Measurements from ENCODE around the gene PLCG1. TPM values are rescaled to one million over a fixed set of nuclear protein-coding genes. Genes with fewer than 3 reads are reported as not detected.
"Not testable (repeated sequence)": the region's sequence is repeated elsewhere in the genome, so short reads cannot be mapped to it uniquely, and the experiment has no call there.

The PLCG1 gene
- total and polyA plus RNA-seq, 2 donors from 2014 or later, result 12.5 to 117 TPM

DNA sequence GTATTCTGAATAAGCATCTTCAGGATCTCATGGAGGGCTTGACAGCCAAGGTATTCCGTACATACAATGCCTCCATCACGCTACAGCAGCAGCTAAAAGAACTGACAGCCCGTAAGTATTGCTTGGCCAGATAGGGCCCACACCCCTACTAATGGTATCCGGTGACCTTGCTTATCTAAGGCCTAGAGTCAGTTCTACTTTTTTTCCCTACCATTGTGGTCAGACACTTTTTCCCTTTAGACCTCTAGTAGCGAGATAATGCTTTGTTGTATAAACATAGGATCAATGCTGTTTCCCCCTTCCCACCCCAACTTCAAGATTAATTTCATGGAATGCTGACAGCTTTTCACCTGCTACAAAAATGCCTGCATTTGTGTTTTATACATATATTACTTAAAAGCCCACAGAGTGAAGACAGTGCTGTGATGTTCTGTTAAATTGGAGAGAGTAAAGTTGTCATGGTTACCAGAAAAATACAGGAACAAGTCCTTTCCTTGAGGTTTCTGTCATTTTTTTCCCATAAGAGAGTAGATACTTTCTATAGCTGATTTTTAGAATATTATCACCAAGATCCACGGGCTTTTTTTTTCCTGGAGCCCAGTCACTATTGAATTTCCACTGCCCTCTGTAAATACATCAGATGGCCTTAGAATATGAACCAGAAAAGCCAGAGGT is 20.9 kb upstream of the PLCG1 start:
- H3K9ac ChIP-seq (ENCODE audit: low read length in 3 of 3), result no peak overlapping the region
- no peak overlapping the region for H3K4me3 ChIP-seq (ENCODE audit: low read length in 3 of 3)
- FAIRE-seq (no peak), DNase-seq (no peak)
- H3K27ac ChIP-seq (ENCODE audit: low read depth in 2 of 2, low read length in 2 of 2), result no peak overlapping the region
- H3K9me3 ChIP-seq (ENCODE audit: control insufficient read depth in 2 of 3, insufficient read depth in 1 of 3, low read length in 3 of 3), result no peaks in the 10 kb centered on the region
- TF ChIP-seq CTCF (IDR thresholded peaks at IDR 0.05; ENCODE audit: borderline replicate concordance, extremely low read depth, insufficient read depth), result no peak
- H3K36me3 ChIP-seq (ENCODE audit: control insufficient read depth in 2 of 3, insufficient read depth in 3 of 3, low read length in 3 of 3), result peaks cover 23 to 65% (median 40%) of the 10 kb centered on the region in 3 donors
- intact Hi-C loops (cut with DNase I), result no loop called here
- H3K4me1 ChIP-seq (ENCODE audit: control insufficient read depth in 2 of 3, insufficient read depth in 2 of 3, low read depth in 1 of 3, low read length in 3 of 3), result no peaks in the 10 kb centered on the region
- no peaks in the 10 kb centered on the region for H3K27me3 ChIP-seq (ENCODE audit: control insufficient read depth, insufficient read depth, low read length)

DNA sequence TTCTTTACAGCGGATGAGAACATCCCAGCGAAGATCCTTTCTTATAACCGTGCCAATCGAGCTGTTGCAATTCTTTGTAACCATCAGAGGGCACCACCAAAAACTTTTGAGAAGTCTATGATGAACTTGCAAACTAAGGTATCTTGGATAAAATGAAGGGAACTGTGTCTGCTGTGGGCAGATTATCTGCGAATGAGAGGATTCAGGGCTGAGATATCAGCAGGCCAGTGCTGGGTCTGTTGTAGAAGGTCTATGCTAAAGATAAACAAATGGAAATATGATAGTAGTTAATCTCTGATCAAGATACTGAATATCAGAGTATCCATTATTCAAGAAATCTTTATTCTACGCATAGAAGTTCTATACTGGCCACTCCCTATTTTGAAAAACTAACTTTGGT is 19.2 kb upstream of the PLCG1 start:
- H3K4me3 ChIP-seq (ENCODE audit: low read length in 3 of 3); DNase-seq; intact Hi-C loops (cut with DNase I); H3K9me3 ChIP-seq (ENCODE audit: control insufficient read depth in 2 of 3, insufficient read depth in 1 of 3, low read length in 3 of 3); H3K27me3 ChIP-seq (ENCODE audit: control insufficient read depth, insufficient read depth, low read length); H3K4me1 ChIP-seq (ENCODE audit: control insufficient read depth in 2 of 3, insufficient read depth in 2 of 3, low read depth in 1 of 3, low read length in 3 of 3); H3K27ac ChIP-seq (ENCODE audit: low read depth in 2 of 2, low read length in 2 of 2); H3K9ac ChIP-seq (ENCODE audit: low read length in 3 of 3); FAIRE-seq: not testable (repeated sequence)
- H3K36me3 ChIP-seq (ENCODE audit: control insufficient read depth in 2 of 3, insufficient read depth in 3 of 3, low read length in 3 of 3), result peaks cover 23 to 77% (median 49%) of the 10 kb centered on the region in 3 donors

GRCh38 chr20:41118632-41119031 is 18.7 kb upstream of the PLCG1 start:
- no peak overlapping the region for H3K9ac ChIP-seq (ENCODE audit: low read length in 3 of 3)
- no peak overlapping the region for H3K27ac ChIP-seq (ENCODE audit: low read depth in 2 of 2, low read length in 2 of 2)
- no peak overlapping the region for H3K4me3 ChIP-seq (ENCODE audit: low read length in 3 of 3)
- no peaks in the 10 kb centered on the region for H3K4me1 ChIP-seq (ENCODE audit: control insufficient read depth in 2 of 3, insufficient read depth in 2 of 3, low read depth in 1 of 3, low read length in 3 of 3)
- DNase-seq, result no peak
- H3K9me3 ChIP-seq (ENCODE audit: control insufficient read depth in 2 of 3, insufficient read depth in 1 of 3, low read length in 3 of 3), result no peaks in the 10 kb centered on the region
- no peak for FAIRE-seq
- intact Hi-C loops (cut with DNase I), result no loop called here
- peaks cover 21 to 75% (median 50%) of the 10 kb centered on the region in 3 donors for H3K36me3 ChIP-seq (ENCODE audit: control insufficient read depth in 2 of 3, insufficient read depth in 3 of 3, low read length in 3 of 3)
- no peaks in the 10 kb centered on the region for H3K27me3 ChIP-seq (ENCODE audit: control insufficient read depth, insufficient read depth, low read length)
- TF ChIP-seq CTCF (IDR thresholded peaks at IDR 0.05; ENCODE audit: borderline replicate concordance, extremely low read depth, insufficient read depth), result no peak

DNA sequence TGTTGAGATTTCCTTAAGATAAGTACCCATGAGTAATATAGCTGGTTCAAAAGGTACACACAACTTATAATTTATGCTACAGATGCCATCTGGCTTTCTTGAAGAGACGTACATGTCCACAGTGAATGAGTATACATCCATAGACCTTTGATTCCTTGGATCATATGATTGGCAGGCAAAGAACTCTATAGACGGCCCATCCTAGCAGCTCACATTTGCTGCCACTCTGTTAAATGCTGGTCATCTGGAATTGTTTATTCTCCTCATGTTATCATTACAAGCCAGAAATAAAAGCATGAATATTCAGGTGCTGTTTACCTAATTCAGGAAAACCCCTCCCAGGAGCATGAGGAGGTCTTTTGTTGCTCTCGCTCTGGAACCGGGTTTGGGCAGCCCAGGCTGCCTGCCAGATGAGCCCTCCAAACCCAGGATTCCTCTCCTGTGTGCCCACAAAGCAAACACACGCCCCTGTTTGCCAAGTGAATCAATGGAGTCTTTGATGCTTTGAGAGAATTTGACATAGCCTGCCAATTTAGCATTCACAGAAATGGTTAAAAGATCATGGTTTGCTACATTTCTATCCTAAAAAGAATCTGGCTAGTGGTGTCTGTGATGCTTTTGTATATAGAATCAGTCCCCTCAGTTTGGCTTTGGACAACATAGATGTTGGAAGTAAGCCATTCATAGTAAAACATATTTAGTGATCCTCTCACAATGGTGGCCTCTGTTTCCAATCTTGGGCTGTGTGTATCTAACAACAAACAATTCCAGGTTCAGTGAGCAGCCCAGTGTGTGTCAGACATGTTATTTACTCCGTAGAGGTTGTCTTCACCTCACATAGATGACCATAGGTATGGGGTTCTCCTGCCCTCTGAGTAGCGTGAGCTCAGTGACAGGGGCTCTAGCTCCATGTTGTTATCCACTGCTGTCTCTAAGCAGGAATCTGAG is 17.5 kb upstream of the PLCG1 start:
- Histone ChIP-seq H3K36me3 (ENCODE audit: control insufficient read depth in 2 of 3, insufficient read depth in 3 of 3, low read length in 3 of 3) (peaks cover 13 to 71% (median 44%) of the 10 kb centered on the region in 3 donors), H3K9me3 (ENCODE audit: control insufficient read depth in 2 of 3, insufficient read depth in 1 of 3, low read length in 3 of 3) (no peaks in the 10 kb centered on the region), H3K4me3 (ENCODE audit: low read length in 3 of 3) (no peak overlapping the region), H3K9ac (ENCODE audit: low read length in 3 of 3) (no peak overlapping the region), H3K27me3 (ENCODE audit: control insufficient read depth, insufficient read depth, low read length) (no peaks in the 10 kb centered on the region), H3K27ac (ENCODE audit: low read depth in 2 of 2, low read length in 2 of 2) (no peak overlapping the region), H3K4me1 (ENCODE audit: control insufficient read depth in 2 of 3, insufficient read depth in 2 of 3, low read depth in 1 of 3, low read length in 3 of 3) (no peaks in the 10 kb centered on the region)
- DNase-seq, result no peak
- no peak for TF ChIP-seq CTCF (IDR thresholded peaks at IDR 0.05; ENCODE audit: borderline replicate concordance, extremely low read depth, insufficient read depth)
- intact Hi-C loops (cut with DNase I), result no loop called here
- no peak for FAIRE-seq
